K562 (cell line): ENCODE data around the gene UIMC1. TPM values are rescaled to one million over a fixed set of nuclear protein-coding genes. Genes with fewer than 3 reads are reported as not detected.

Experiments used
- BCL6 ChIP-seq: fragments of 250-450 bp; sonication (Bioruptor Pico); IDR thresholded peaks from 2 replicates; pipeline ENCODE4 v1.4.0; 2020
- GABPA ChIP-seq: fragments of 200-800 bp; sonication (Bioruptor generic); conservative IDR thresholded peaks from 2 replicates; pipeline ENCODE4 v1.6.1; 2016; ENCODE audit warnings: low read depth, missing genetic modification characterization, missing compliant biosample characterization
- GABPB1 ChIP-seq: sonication (generic); formaldehyde crosslinking; IDR thresholded peaks from 2 replicates; pipeline ENCODE4 v1.8.0; 2022; ENCODE audit warnings: mild to moderate bottlenecking, missing genetic modification reagents
- MAFF ChIP-seq: IDR thresholded peaks from 2 replicates; pipeline ENCODE4 v1.6.1; 2012; ENCODE audit warnings: low read length, improper control_type of control experiment
- NCOA1 ChIP-seq: fragments of 450-650 bp; IDR thresholded peaks from 2 replicates; pipeline ENCODE4 v1.6.1; 2016; ENCODE audit warnings: low read depth
- NEUROD1 ChIP-seq: fragments of 150-350 bp; IDR thresholded peaks from 2 replicates; pipeline ENCODE4 v1.6.1; 2014; ENCODE audit warnings: borderline replicate concordance, low read length, low read depth; ENCODE audit not compliant: partially characterized antibody
- NFIC ChIP-seq: fragments of 450-650 bp; IDR thresholded peaks from 2 replicates; pipeline ENCODE4 v1.6.1; 2017; ENCODE audit warnings: mild to moderate bottlenecking, inconsistent platforms
- POLR2H ChIP-seq: IDR thresholded peaks from 2 replicates; pipeline ENCODE4 v1.6.1; 2016; ENCODE audit warnings: missing genetic modification characterization, low read depth, mild to moderate bottlenecking, control low read depth, missing compliant biosample characterization, moderate library complexity
- RAD21 ChIP-seq, 2 experiments: fragments of 250-450 bp in 1 of 2; fragments of 450-650 bp in 1 of 2; sonication (Bioruptor Pico) in 1 of 2; formaldehyde crosslinking in 1 of 2; IDR thresholded peaks in 1 of 2; conservative IDR thresholded peaks in 1 of 2; 2 replicates each; pipeline versions ENCODE4 v1.4.0 to v1.8.0; 2020 to 2022; ENCODE audit warnings: mild to moderate bottlenecking in 2 of 2, moderate library complexity in 1 of 2
- RBFOX2 ChIP-seq: fragments of 200-400 bp; formaldehyde crosslinking; IDR thresholded peaks from 2 replicates; pipeline ENCODE4 v1.6.1; 2017; ENCODE audit warnings: low read depth, mild to moderate bottlenecking, low read length, moderate library complexity
- RBM14 ChIP-seq: fragments of 200-400 bp; formaldehyde crosslinking; IDR thresholded peaks from 2 replicates; pipeline ENCODE4 v1.6.1; 2018; ENCODE audit warnings: low read depth, mild to moderate bottlenecking, low read length, moderate library complexity, borderline replicate concordance; ENCODE audit not compliant: insufficient read depth
- SAFB2 ChIP-seq: fragments of 200-400 bp; formaldehyde crosslinking; IDR thresholded peaks from 2 replicates; pipeline ENCODE4 v1.6.1; 2018; ENCODE audit warnings: borderline replicate concordance, low read length, low read depth, moderate library complexity; ENCODE audit not compliant: severe bottlenecking
- SNIP1 ChIP-seq: fragments of 450-650 bp; IDR thresholded peaks from 2 replicates; pipeline ENCODE4 v1.7.1; 2017; ENCODE audit warnings: low read depth, mild to moderate bottlenecking
- SNRNP70 ChIP-seq: fragments of 200-400 bp; formaldehyde crosslinking; optimal IDR thresholded peaks from 2 replicates; pipeline ENCODE3; 2017; ENCODE audit warnings: low read depth, low read length
- ZFX ChIP-seq: sonication (generic); formaldehyde crosslinking; IDR thresholded peaks from 2 replicates; pipeline ENCODE4 v1.8.0; 2022; ENCODE audit warnings: mild to moderate bottlenecking, missing genetic modification reagents, moderate library complexity
- ZNF384 ChIP-seq: IDR thresholded peaks from 2 replicates; pipeline ENCODE4 v1.6.1; 2012; ENCODE audit warnings: low read depth, low read length, improper control_type of control experiment
- ZNF444 ChIP-seq: fragments of 250-450 bp; sonication (Bioruptor Pico); IDR thresholded peaks from 2 replicates; pipeline ENCODE4 v1.4.0; 2020; ENCODE audit warnings: mild to moderate bottlenecking, moderate library complexity
- polyA plus RNA-seq, 8 experiments: library from polyadenylated mRNA; depleted of rRNA in 4 of 8; stranded (reverse) in 5 of 8; unstranded in 3 of 8; fragments of >200 nt; fragmentation: Nextera tagmentation in 2 of 8; fragmentation: Illumina TruSeq in 1 of 8; extraction: Ambion mirVana in 2 of 8; extraction: Trizol in 1 of 8; gene quantifications; 2 replicates each; pipeline versions ENCODE4 v1.2.1 to v1.2.3, GENCODE V29; 2011 to 2014; ENCODE audit warnings: inconsistent platforms in 1 of 8, missing spikeins in 1 of 8
- total RNA-seq, 7 experiments: library from RNA; depleted of rRNA in 6 of 7; stranded (reverse); fragments of >200 nt in 6 of 7; fragmentation: Illumina TruSeq in 2 of 7; extraction: Trizol in 2 of 7; gene quantifications; 2 replicates each; pipeline versions ENCODE4 v1.2.1 to v1.2.3, GENCODE V29; 2011 to 2021; ENCODE audit warnings: low replicate concordance in 1 of 7
- TF ChIP-seq, protein P1 (sequence below): fragments of 250-450 bp; sonication (Bioruptor Pico); IDR thresholded peaks from 2 replicates; pipeline ENCODE4 v1.4.0; 2020; ENCODE audit warnings: mild to moderate bottlenecking, moderate library complexity, borderline replicate concordance
- TF ChIP-seq, protein P2 (sequence below): fragments of 450-650 bp; IDR thresholded peaks from 2 replicates; pipeline ENCODE4 v1.7.1; 2018; ENCODE audit warnings: mild to moderate bottlenecking, low read depth; ENCODE audit not compliant: partially characterized antibody
- TF ChIP-seq, protein P3 (sequence below): sonication (generic); formaldehyde crosslinking; IDR thresholded peaks from 2 replicates; pipeline ENCODE4 v1.8.1; 2022; ENCODE audit warnings: missing genetic modification reagents

The UIMC1 gene
- total and polyA plus RNA-seq, 9 of the 15 experiments (the other 6 are each of a cell fraction or from before 2014, with no cell fraction given) = 14.9 to 51.7 (median 36.8) TPM

DNA sequence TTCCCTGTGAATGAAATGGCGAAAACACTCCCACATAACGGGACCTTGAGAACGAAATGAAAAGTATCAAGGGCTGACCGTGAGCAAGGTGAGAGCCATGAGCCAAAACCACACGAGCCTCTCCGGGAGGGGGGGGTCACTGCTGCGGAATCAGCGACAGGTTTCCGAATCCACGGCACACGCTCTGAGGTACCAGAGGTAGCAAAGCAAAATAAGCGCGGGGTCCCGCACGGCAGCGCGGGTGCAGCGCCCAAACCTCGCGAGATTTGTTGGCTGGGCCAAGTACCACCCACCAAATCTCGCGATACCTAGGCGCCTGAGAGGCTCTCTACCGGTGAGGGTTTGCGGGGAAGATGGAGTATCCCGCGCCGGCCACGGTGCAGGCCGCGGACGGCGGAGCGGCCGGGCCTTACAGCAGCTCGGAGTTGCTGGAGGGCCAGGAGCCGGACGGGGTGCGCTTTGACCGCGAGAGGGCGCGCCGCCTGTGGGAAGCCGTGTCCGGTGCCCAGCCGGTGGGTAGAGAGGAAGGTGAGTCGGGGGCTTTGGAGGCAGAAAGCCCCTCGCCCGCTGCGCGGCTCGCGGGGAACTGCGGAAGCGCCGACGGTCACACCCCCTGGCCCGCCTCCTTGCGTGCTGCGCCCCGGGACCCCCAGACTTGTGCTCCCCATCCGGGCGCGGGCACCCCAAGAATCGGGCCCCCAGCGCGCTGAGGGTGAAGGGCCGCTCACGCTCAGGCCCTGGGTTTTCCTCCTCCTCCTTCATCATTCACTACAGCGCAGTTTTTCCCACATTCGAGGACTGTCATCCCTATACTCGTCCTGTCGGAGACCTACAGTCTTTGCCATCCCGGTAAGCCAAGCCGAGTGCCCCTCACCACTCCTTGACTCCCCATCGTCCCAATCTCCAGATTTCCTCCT, 16.1 kb upstream of the UIMC1 start, which contains the start of gene ZNF346 (continued):
- TF ChIP-seq SAFB2 = no peak
- TF ChIP-seq POLR2H = peak; percentile 59; the same call in 1 of the 2 replicates
- TF ChIP-seq GABPB1 (CRISPR knock-in tag) = peak; percentile 26; the same call in 1 of the 2 replicates
- TF ChIP-seq ZFX (CRISPR knock-in tag) = peak; percentile 96
- peak; percentile 43 for TF ChIP-seq NFIC
- peak; percentile 43; the same call in 1 of the 2 replicates for TF ChIP-seq MAFF
- TF ChIP-seq, protein P1, sequence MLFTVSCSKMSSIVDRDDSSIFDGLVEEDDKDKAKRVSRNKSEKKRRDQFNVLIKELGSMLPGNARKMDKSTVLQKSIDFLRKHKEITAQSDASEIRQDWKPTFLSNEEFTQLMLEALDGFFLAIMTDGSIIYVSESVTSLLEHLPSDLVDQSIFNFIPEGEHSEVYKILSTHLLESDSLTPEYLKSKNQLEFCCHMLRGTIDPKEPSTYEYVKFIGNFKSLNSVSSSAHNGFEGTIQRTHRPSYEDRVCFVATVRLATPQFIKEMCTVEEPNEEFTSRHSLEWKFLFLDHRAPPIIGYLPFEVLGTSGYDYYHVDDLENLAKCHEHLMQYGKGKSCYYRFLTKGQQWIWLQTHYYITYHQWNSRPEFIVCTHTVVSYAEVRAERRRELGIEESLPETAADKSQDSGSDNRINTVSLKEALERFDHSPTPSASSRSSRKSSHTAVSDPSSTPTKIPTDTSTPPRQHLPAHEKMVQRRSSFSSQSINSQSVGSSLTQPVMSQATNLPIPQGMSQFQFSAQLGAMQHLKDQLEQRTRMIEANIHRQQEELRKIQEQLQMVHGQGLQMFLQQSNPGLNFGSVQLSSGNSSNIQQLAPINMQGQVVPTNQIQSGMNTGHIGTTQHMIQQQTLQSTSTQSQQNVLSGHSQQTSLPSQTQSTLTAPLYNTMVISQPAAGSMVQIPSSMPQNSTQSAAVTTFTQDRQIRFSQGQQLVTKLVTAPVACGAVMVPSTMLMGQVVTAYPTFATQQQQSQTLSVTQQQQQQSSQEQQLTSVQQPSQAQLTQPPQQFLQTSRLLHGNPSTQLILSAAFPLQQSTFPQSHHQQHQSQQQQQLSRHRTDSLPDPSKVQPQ (CRISPR knock-in tag) = no peak
- peak; percentile 49 for TF ChIP-seq NEUROD1
- TF ChIP-seq ZNF444 (CRISPR knock-in tag) = no peak
- peak; percentile 99 for TF ChIP-seq RBFOX2
- TF ChIP-seq GABPA (tag) = 0 out of 2 replicates have a peak, but pooled peaks have one; percentile 4
- TF ChIP-seq RAD21 (CRISPR knock-in tag; conservative IDR thresholded peaks at IDR 0.05 in 1 of 2, IDR thresholded peaks at IDR 0.05 in 1 of 2) = no peak
- TF ChIP-seq, protein P2, sequence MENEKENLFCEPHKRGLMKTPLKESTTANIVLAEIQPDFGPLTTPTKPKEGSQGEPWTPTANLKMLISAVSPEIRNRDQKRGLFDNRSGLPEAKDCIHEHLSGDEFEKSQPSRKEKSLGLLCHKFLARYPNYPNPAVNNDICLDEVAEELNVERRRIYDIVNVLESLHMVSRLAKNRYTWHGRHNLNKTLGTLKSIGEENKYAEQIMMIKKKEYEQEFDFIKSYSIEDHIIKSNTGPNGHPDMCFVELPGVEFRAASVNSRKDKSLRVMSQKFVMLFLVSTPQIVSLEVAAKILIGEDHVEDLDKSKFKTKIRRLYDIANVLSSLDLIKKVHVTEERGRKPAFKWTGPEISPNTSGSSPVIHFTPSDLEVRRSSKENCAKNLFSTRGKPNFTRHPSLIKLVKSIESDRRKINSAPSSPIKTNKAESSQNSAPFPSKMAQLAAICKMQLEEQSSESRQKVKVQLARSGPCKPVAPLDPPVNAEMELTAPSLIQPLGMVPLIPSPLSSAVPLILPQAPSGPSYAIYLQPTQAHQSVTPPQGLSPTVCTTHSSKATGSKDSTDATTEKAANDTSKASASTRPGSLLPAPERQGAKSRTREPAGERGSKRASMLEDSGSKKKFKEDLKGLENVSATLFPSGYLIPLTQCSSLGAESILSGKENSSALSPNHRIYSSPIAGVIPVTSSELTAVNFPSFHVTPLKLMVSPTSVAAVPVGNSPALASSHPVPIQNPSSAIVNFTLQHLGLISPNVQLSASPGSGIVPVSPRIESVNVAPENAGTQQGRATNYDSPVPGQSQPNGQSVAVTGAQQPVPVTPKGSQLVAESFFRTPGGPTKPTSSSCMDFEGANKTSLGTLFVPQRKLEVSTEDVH = no peak
- 0 out of 2 replicates have a peak, but pooled peaks have one; percentile 48 for TF ChIP-seq RBM14
- TF ChIP-seq ZNF384 = no peak
- TF ChIP-seq, protein P3, sequence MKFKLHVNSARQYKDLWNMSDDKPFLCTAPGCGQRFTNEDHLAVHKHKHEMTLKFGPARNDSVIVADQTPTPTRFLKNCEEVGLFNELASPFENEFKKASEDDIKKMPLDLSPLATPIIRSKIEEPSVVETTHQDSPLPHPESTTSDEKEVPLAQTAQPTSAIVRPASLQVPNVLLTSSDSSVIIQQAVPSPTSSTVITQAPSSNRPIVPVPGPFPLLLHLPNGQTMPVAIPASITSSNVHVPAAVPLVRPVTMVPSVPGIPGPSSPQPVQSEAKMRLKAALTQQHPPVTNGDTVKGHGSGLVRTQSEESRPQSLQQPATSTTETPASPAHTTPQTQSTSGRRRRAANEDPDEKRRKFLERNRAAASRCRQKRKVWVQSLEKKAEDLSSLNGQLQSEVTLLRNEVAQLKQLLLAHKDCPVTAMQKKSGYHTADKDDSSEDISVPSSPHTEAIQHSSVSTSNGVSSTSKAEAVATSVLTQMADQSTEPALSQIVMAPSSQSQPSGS (CRISPR knock-in tag) = no peak
- no peak for TF ChIP-seq NCOA1
- TF ChIP-seq SNIP1 = no peak
- no peak for TF ChIP-seq SNRNP70
- no peak for TF ChIP-seq BCL6 (CRISPR knock-in tag)
